Raji (cell line): ENCODE data around the gene TARBP2.

Experiments used
- POLR2A ChIP-seq: IDR thresholded peaks from 2 replicates; pipeline ENCODE4 v1.6.1; 2011; ENCODE audit warnings: low read depth, low read length, control low read depth; ENCODE audit not compliant: insufficient read depth

Gene TARBP2

GRCh38 chr12:53513712-53514410 lies 12.8 kb downstream of the TARBP2 start:
- no peak for TF ChIP-seq POLR2A

GRCh38 chr12:53514628-53515290 lies 13.7 kb downstream of the TARBP2 start:
- TF ChIP-seq POLR2A, result no peak

- no peak for TF ChIP-seq POLR2A
Observed at GRCh38 chr12:53515291-53515680, 14.2 kb downstream of the TARBP2 start.

- no peak for TF ChIP-seq POLR2A
Observed at GRCh38 chr12:53516758-53517455, 15.8 kb downstream of the TARBP2 start.

GRCh38 chr12:53518381-53518780 lies 17.3 kb downstream of the TARBP2 start:
- TF ChIP-seq POLR2A, result no peak

- no peak for TF ChIP-seq POLR2A
Observed at GRCh38 chr12:53523131-53523530, 22.0 kb downstream of the TARBP2 start.

GRCh38 chr12:53524476-53524875 lies 23.4 kb downstream of the TARBP2 start:
- no peak for TF ChIP-seq POLR2A

- TF ChIP-seq POLR2A, result no peak
Observed at GRCh38 chr12:53530061-53530460, 29.0 kb downstream of the TARBP2 start.

- TF ChIP-seq POLR2A, result no peak
Observed at GRCh38 chr12:53530920-53531319, 29.8 kb downstream of the TARBP2 start.

- TF ChIP-seq POLR2A, result no peak
Observed at GRCh38 chr12:53532021-53532420, 30.9 kb downstream of the TARBP2 start.

GRCh38 chr12:53532524-53533445 lies 31.7 kb downstream of the TARBP2 start:
- no peak for TF ChIP-seq POLR2A

- no peak for TF ChIP-seq POLR2A
Observed at GRCh38 chr12:53533471-53533870, 32.4 kb downstream of the TARBP2 start.

- no peak for TF ChIP-seq POLR2A
Observed at GRCh38 chr12:53536962-53537361, 35.9 kb downstream of the TARBP2 start.

GRCh38 chr12:53538209-53538689 lies 37.2 kb downstream of the TARBP2 start:
- TF ChIP-seq POLR2A, result no peak

- TF ChIP-seq POLR2A, result no peak
Observed at GRCh38 chr12:53539526-53539925, 38.4 kb downstream of the TARBP2 start.

GRCh38 chr12:53543539-53543938 lies 42.5 kb downstream of the TARBP2 start:
- TF ChIP-seq POLR2A, result no peak

GRCh38 chr12:53550595-53550994 lies 49.5 kb downstream of the TARBP2 start:
- no peak for TF ChIP-seq POLR2A
